Kidney epithelial cell (primary cell): Measurements from ENCODE around the gene EIPR1. TPM values are rescaled to one million over a fixed set of nuclear protein-coding genes. Genes with fewer than 3 reads are reported as not detected.
"Not testable (repeated sequence)": the region's sequence is repeated elsewhere in the genome, so short reads cannot be mapped to it uniquely, and the experiment has no call there.

Source experiments
- DNase-seq: peaks from one replicate; pipeline ENCODE4 v3.0.0-alpha.2; 2010; ENCODE audit warnings: low read depth
- H3K27me3 ChIP-seq: 2 replicates; pipeline ENCODE4 v1.6.0; 2011; ENCODE audit warnings: low read length; ENCODE audit not compliant: control insufficient read depth, insufficient read depth
- H3K36me3 ChIP-seq: 2 replicates; pipeline ENCODE4 v1.5.1; 2011; ENCODE audit warnings: low read length; ENCODE audit not compliant: control insufficient read depth, insufficient read depth
- H3K4me3 ChIP-seq: 2 replicates; pipeline ENCODE4 v1.5.1; 2011; ENCODE audit warnings: low read depth, mild to moderate bottlenecking, control low read depth, low read length
- total RNA-seq: library from RNA; depleted of rRNA; stranded (reverse); fragments of >200 nt; gene quantifications from 2 replicates; pipeline ENCODE4 v1.2.3, GENCODE V29; 2015
- TF ChIP-seq, protein P1 (sequence below): IDR thresholded peaks from 2 replicates; pipeline ENCODE4 v1.5.1; 2011; ENCODE audit warnings: mild to moderate bottlenecking, moderate library complexity, low read length, control low read depth, inconsistent platforms; ENCODE audit not compliant: insufficient read depth, poor library complexity, severe bottlenecking

The EIPR1 gene
- total RNA-seq, 1 donor from 2014 or later = 67.2 TPM

GRCh38 chr2:3185256-3185655 is 192.4 kb downstream of the EIPR1 start:
- TF ChIP-seq, protein P1, sequence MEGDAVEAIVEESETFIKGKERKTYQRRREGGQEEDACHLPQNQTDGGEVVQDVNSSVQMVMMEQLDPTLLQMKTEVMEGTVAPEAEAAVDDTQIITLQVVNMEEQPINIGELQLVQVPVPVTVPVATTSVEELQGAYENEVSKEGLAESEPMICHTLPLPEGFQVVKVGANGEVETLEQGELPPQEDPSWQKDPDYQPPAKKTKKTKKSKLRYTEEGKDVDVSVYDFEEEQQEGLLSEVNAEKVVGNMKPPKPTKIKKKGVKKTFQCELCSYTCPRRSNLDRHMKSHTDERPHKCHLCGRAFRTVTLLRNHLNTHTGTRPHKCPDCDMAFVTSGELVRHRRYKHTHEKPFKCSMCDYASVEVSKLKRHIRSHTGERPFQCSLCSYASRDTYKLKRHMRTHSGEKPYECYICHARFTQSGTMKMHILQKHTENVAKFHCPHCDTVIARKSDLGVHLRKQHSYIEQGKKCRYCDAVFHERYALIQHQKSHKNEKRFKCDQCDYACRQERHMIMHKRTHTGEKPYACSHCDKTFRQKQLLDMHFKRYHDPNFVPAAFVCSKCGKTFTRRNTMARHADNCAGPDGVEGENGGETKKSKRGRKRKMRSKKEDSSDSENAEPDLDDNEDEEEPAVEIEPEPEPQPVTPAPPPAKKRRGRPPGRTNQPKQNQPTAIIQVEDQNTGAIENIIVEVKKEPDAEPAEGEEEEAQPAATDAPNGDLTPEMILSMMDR = no peak
- no peak for DNase-seq
- H3K36me3 ChIP-seq = no peaks in the 10 kb centered on the region
- no peak overlapping the region for H3K4me3 ChIP-seq
- H3K27me3 ChIP-seq = no peaks in the 10 kb centered on the region

DNA sequence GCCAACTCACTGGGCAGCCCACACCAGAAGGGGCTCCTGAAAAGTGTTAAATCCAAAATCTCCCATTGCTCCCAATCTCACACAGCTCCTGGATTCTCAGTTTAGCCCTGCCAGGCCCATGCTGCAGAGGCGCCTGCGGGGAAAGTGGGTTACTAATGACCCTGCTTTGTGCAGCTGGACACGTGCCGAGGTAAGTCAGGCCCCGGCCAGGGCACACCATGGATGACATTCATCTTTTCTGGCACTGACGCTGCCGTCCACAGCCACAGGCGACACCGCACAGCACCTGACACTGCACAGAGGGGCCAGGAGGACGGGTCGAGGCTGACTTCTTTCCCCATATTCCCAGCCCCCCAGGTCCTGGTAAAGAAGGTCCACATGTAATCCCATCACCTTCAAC is 193.5 kb downstream of the EIPR1 start:
- no peak for DNase-seq
- Histone ChIP-seq H3K4me3 (no peak overlapping the region), H3K36me3 (no peaks in the 10 kb centered on the region), H3K27me3 (no peaks in the 10 kb centered on the region)
- TF ChIP-seq, protein P1 = no peak

DNA sequence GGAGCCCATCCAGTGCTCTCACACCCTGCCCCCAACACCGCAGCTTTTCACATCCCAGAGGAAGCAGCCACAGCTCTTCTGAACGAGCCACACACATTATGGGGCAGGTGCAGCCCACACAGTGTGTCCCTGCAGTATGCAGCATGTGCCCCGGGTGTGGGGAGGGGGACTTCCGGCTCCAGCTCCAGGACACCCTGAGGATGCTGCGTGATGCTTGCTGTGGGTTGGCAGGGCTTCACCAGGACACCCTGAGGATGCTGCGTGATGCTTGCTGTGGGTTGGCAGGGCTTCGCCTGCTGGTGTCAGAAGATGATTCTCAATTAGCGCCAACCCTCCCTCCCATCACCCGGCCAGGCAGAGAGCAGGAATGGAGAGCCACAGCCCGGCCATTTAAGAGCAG is 193.9 kb downstream of the EIPR1 start:
- no peaks in the 10 kb centered on the region for H3K27me3 ChIP-seq
- H3K4me3 ChIP-seq = no peak overlapping the region
- DNase-seq = no peak
- TF ChIP-seq, protein P1 = no peak
- H3K36me3 ChIP-seq = no peaks in the 10 kb centered on the region

- H3K27me3 ChIP-seq = no peaks in the 10 kb centered on the region
- H3K36me3 ChIP-seq = no peaks in the 10 kb centered on the region
- no peak for DNase-seq
- H3K4me3 ChIP-seq = no peak overlapping the region
- TF ChIP-seq, protein P1 = no peak
Measured at GRCh38 chr2:3182848-3183247, 194.8 kb downstream of the EIPR1 start.

- peaks cover 1% of the 10 kb centered on the region for H3K36me3 ChIP-seq
- no peak overlapping the region for H3K4me3 ChIP-seq
- TF ChIP-seq, protein P1 = no peak
- no peaks in the 10 kb centered on the region for H3K27me3 ChIP-seq
- DNase-seq = no peak
Measured at GRCh38 chr2:3181416-3182010, 196.1 kb downstream of the EIPR1 start.

- H3K36me3 ChIP-seq, H3K27me3 ChIP-seq, DNase-seq, H3K4me3 ChIP-seq: not testable (repeated sequence)
Measured at GRCh38 chr2:3180909-3181221, 196.8 kb downstream of the EIPR1 start.
